A549 (cell line): ENCODE results near the gene MRPL27. TPM values are rescaled to one million over a fixed set of nuclear protein-coding genes. Genes with fewer than 3 reads are reported as not detected.
"Not testable (repeated sequence)": the region's sequence is repeated elsewhere in the genome, so short reads cannot be mapped to it uniquely, and the experiment has no call there.

Source experiments
- ATAC-seq, 2 experiments: fragments of 200-7000 bp in 1 of 2; fragments of >200 bp in 1 of 2; cut with Nextera tagmentation in 1 of 2; cut with Tn5 transposase in 1 of 2; 3 replicates each; pipeline versions ENCODE4 v1.8.0 to v1.9.1; 2018 to 2020; ENCODE audit warnings: mild to moderate bottlenecking in 1 of 2, moderate library complexity in 1 of 2
- CTCF ChIA-PET: fragments of 300-600 bp; sonication (Branson Sonifier 250); formaldehyde crosslinking; extraction: SDS; loops from one replicate; lab custom pipeline; 2021; ENCODE audit warnings: antibody characterized with exemption, inconsistent platforms; lab: Yijun Ruan, JAX
- POLR2A ChIA-PET: fragments of 350-600 bp; formaldehyde crosslinking; extraction: SDS; loops from one replicate; lab custom pipeline; 2021; ENCODE audit warnings: antibody characterized with exemption, inconsistent platforms; lab: Yijun Ruan, JAX
- DNase-seq, 2 experiments: peaks; one replicate each; pipeline versions ENCODE4 v3.0.0 to v3.0.0-alpha.2; 2011 to 2016; ENCODE audit warnings: low read depth in 1 of 2, low spot score in 1 of 2
- FAIRE-seq: peaks from 2 replicates; lab custom pipeline; 2011; peaks lifted over from hg19 to GRCh38; lab: Jason Lieb, UNC
- H3K27ac ChIP-seq, 2 experiments: fragments of >200 bp; sonication (Bioruptor Twin); formaldehyde crosslinking; 3 replicates each; pipeline ENCODE4 v1.5.1; 2016 to 2017
- H3K4me1 ChIP-seq: fragments of >200 bp; sonication (Bioruptor Twin); formaldehyde crosslinking; 3 replicates; pipeline ENCODE4 v1.6.1; 2016
- H3K4me2 ChIP-seq: fragments of >200 bp; sonication (Bioruptor Twin); formaldehyde crosslinking; 3 replicates; pipeline ENCODE4 v1.6.1; 2016
- H3K4me3 ChIP-seq: fragments of >200 bp; sonication (Bioruptor Twin); formaldehyde crosslinking; 3 replicates; pipeline ENCODE4 v1.5.1; 2016
- H3K9me3 ChIP-seq: fragments of >200 bp; sonication (Bioruptor Twin); formaldehyde crosslinking; 3 replicates; pipeline ENCODE4 v1.6.1; 2016
- BHLHE40 ChIP-seq: IDR thresholded peaks from 2 replicates; pipeline ENCODE4 v1.6.1; 2012; ENCODE audit warnings: low read depth, low read length, inconsistent platforms
- CEBPB ChIP-seq, 2 experiments: fragments of >200 bp in 1 of 2; sonication (Bioruptor Twin) in 1 of 2; formaldehyde crosslinking in 1 of 2; IDR thresholded peaks; 2 replicates each; pipeline ENCODE4 v1.6.1; 2012 to 2016
- EHF ChIP-seq: fragments of 250-450 bp; sonication (Bioruptor Pico); IDR thresholded peaks from 2 replicates; pipeline ENCODE4 v1.5.0; 2020; ENCODE audit warnings: mild to moderate bottlenecking
- EP300 ChIP-seq, 2 experiments: fragments of >200 bp; sonication (Bioruptor Twin); formaldehyde crosslinking; IDR thresholded peaks; 2 replicates in 1 of 2; 3 replicates in 1 of 2; pipeline ENCODE4 v1.6.1; 2016 to 2017
- FOSL2 ChIP-seq, 2 experiments: fragments of 450-650 bp in 1 of 2; fragments of >200 bp in 1 of 2; sonication (Bioruptor Twin) in 1 of 2; formaldehyde crosslinking; IDR thresholded peaks; 2 replicates each; pipeline versions ENCODE4 v1.5.0 to v1.6.1; 2016 to 2020; ENCODE audit warnings: mild to moderate bottlenecking in 1 of 2, moderate library complexity in 1 of 2
- GATA3 ChIP-seq: IDR thresholded peaks from 2 replicates; pipeline ENCODE4 v1.6.1; 2012; ENCODE audit warnings: borderline replicate concordance
- HES2 ChIP-seq: fragments of >200 bp; sonication (Bioruptor Twin); formaldehyde crosslinking; IDR thresholded peaks from 2 replicates; pipeline ENCODE4 v1.6.1; 2016
- HEYL ChIP-seq: fragments of 250-450 bp; sonication (Bioruptor Pico); IDR thresholded peaks from 2 replicates; pipeline ENCODE4 v1.8.0; 2021; ENCODE audit warnings: mild to moderate bottlenecking, moderate library complexity
- HMGXB4 ChIP-seq: fragments of 250-450 bp; sonication (Bioruptor Pico); IDR thresholded peaks from 2 replicates; pipeline ENCODE4 v1.5.0; 2021; ENCODE audit warnings: mild to moderate bottlenecking, moderate library complexity, borderline replicate concordance
- HOXA7 ChIP-seq: fragments of 250-450 bp; sonication (Bioruptor Pico); IDR thresholded peaks from 2 replicates; pipeline ENCODE4 v1.5.0; 2020; ENCODE audit warnings: mild to moderate bottlenecking, moderate library complexity
- MAFK ChIP-seq: fragments of 450-650 bp; IDR thresholded peaks from 2 replicates; pipeline ENCODE4 v1.6.1; 2014; ENCODE audit not compliant: partially characterized antibody
- MYC ChIP-seq: IDR thresholded peaks from 2 replicates; pipeline ENCODE4 v1.6.1; 2012; ENCODE audit warnings: mild to moderate bottlenecking, inconsistent platforms, low read length, improper control_type of control experiment, borderline replicate concordance
- POLR2AphosphoS2 ChIP-seq: conservative IDR thresholded peaks from 2 replicates; pipeline ENCODE4 v1.6.1; 2012; ENCODE audit warnings: low read length, improper control_type of control experiment, inconsistent platforms
- TP53 ChIP-seq: fragments of 250-450 bp; sonication (Bioruptor Pico); IDR thresholded peaks from 2 replicates; pipeline ENCODE4 v1.5.0; 2021; ENCODE audit warnings: mild to moderate bottlenecking, moderate library complexity
- WGBS: methylation state at CpG from one replicate; pipeline ENCODE4 v1.1.6; 2017; ENCODE audit errors: missing lambda C conversion rate; 5-methylcytosine and 5-hydroxymethylcytosine counted together
- polyA plus RNA-seq, 4 experiments: library from polyadenylated mRNA; depleted of rRNA in 3 of 4; stranded (reverse); fragments of >200 nt; fragmentation: RNase III in 1 of 4; extraction: RNeasy Plus Mini Kit Qiagen cat#74134 plus additional on column Dnase treatment in 1 of 4; gene quantifications; 2 replicates in 3 of 4; 3 replicates in 1 of 4; pipeline ENCODE4 v1.2.3, GENCODE V29; 2011 to 2017

MRPL27 gene
- polyA plus RNA-seq, 2 of the 4 experiments (the other 2 are of a cell fraction), result 149 to 155 TPM

GRCh38 chr17:50422738-50423137, 49.8 kb upstream of the MRPL27 start:
- H3K4me2 ChIP-seq, result no peak overlapping the region

GRCh38 chr17:50421308-50422051, 48.5 kb upstream of the MRPL27 start:
- TF ChIP-seq MYC (no peak), HOXA7 (CRISPR knock-in tag) (no peak), FOSL2 (IDR thresholded peaks at IDR 0.05) (no peak), FOSL2 (CRISPR knock-in tag; IDR thresholded peaks at IDR 0.05) (no peak), HMGXB4 (no peak), EHF (CRISPR knock-in tag) (no peak), HES2 (no peak), HEYL (no peak), TP53 (CRISPR knock-in tag) (no peak), POLR2AphosphoS2 (no peak), BHLHE40 (no peak), MAFK (no peak)
- H3K4me1 ChIP-seq, result peaks cover 15% of the 10 kb centered on the region; the same call in 2 of the 3 replicates
- ChIA-PET POLR2A (interaction anchor here (0.5 kb wide), 1 partner anchor 90 kb away, joined by 3 read pairs; no protein-coding TSS in a partner anchor), CTCF (interaction anchor here (1.2 to 2.4 kb wide), 2 partner anchors 24 to 421 kb away, joined by 4 to 17 read pairs; partner anchors contain the start of gene LRRC59)
- no peak overlapping the region for H3K4me3 ChIP-seq
- WGBS, result 83% methylated on average over 3 of the region's 3 CpGs
- DNase-seq (no peak), ATAC-seq (no peak), FAIRE-seq (no peak)
- H3K4me2 ChIP-seq, result no peak overlapping the region
- no peak overlapping the region for H3K27ac ChIP-seq
- no peaks in the 10 kb centered on the region for H3K9me3 ChIP-seq

More at GRCh38 chr17:50422738-50423137, 49.8 kb upstream of the MRPL27 start:
- ChIA-PET CTCF (interaction anchor here (0.6 to 2.4 kb wide), 2 partner anchors 25 to 53 kb away, joined by 3 to 17 read pairs; partner anchors contain the start of gene LRRC59), POLR2A (no interaction called here)
- FAIRE-seq, result no peak
- Histone ChIP-seq H3K9me3 (no peaks in the 10 kb centered on the region), H3K27ac (no peak overlapping the region), H3K4me1 (peaks cover 26% of the 10 kb centered on the region), H3K4me3 (no peak overlapping the region)
- TF ChIP-seq GATA3 (no peak), FOSL2 (IDR thresholded peaks at IDR 0.05) (no peak), FOSL2 (CRISPR knock-in tag; IDR thresholded peaks at IDR 0.05) (no peak), EP300 (IDR thresholded peaks at IDR 0.05) (no peak)
- no peak for DNase-seq
- ATAC-seq, result no peak
- WGBS, result 90% methylated on average over 2 of the region's 2 CpGs

- Histone ChIP-seq H3K4me1 (peaks cover 14% of the 10 kb centered on the region; the same call in 2 of the 3 replicates), H3K4me2 (no peak overlapping the region), H3K27ac (no peak overlapping the region), H3K9me3 (no peaks in the 10 kb centered on the region), H3K4me3 (no peak overlapping the region)
- TF ChIP-seq EP300 (IDR thresholded peaks at IDR 0.05) (no peak), CEBPB (IDR thresholded peaks at IDR 0.05) (peak in 1 of 2 experiments; percentile 32; a peak in 1 of 4 replicates)
- ATAC-seq (no peak), DNase-seq (no peak), FAIRE-seq (no peak)
- ChIA-PET POLR2A (no interaction called here), CTCF (interaction anchor here (1.0 to 2.4 kb wide), 3 partner anchors 23 to 422 kb away, joined by 3 to 17 read pairs (median 4); partner anchors contain the start of gene LRRC59)
- 93% methylated on average over 6 of the region's 6 CpGs for WGBS
These were observed 47.6 kb upstream of the MRPL27 start for GRCh38 chr17:50420419-50421112.

GRCh38 chr17:50419577-50419976, 46.6 kb upstream of the MRPL27 start:
- H3K4me1 ChIP-seq, H3K9me3 ChIP-seq, ATAC-seq, H3K4me2 ChIP-seq, FAIRE-seq, H3K27ac ChIP-seq, POLR2A ChIA-PET, DNase-seq, H3K4me3 ChIP-seq: not testable (repeated sequence)
- CTCF ChIA-PET, result interaction anchor here (1.0 kb wide), 1 partner anchor 54 kb away, joined by 3 read pairs; no protein-coding TSS in a partner anchor
- WGBS, result 91% methylated on average over 10 of the region's 10 CpGs
